ENCODE results near the gene PTPN14. TPM values are rescaled to one million over a fixed set of nuclear protein-coding genes. Genes with fewer than 3 reads are reported as not detected.

PTPN14 gene
- total RNA-seq, 5 donors from 2014 or later (not counting 1 experiment from before 2014, with no cell fraction given) = 0.02 to 0.36 (median 0.29) TPM

GRCh38 chr1:214544791-214545190, 6.6 kb downstream of the PTPN14 start:
- Mint-ChIP-seq H3K4me1 (no peaks in the 10 kb centered on the region), H3K4me3 (no peak overlapping the region), H3K36me3 (no peaks in the 10 kb centered on the region), H3K9me3 (no peaks in the 10 kb centered on the region), H3K27ac (no peak overlapping the region), H3K27me3 (peaks cover 27 to 34% of the 10 kb centered on the region in 2 donors)
- H3K4me1 ChIP-seq (ENCODE audit: control insufficient read depth in 1 of 2, extremely low read depth in 1 of 2, insufficient read depth in 2 of 2, low read length in 2 of 2) = no peaks in the 10 kb centered on the region
- H3K4me3 ChIP-seq (ENCODE audit: control insufficient read depth in 1 of 2, extremely low read depth in 1 of 2, low read length in 1 of 2) = no peak overlapping the region
- ATAC-seq (replicated peaks in 1 of 4) = no peak
- ChIA-PET CTCF (no interaction called here), POLR2A (no interaction called here)
- H3K27me3 ChIP-seq (replicated peaks in 1 of 2; ENCODE audit: control insufficient read depth in 2 of 2, extremely low read depth in 1 of 2, insufficient read depth in 2 of 2, low read length in 1 of 2) = peaks cover 0 to 3% of the 10 kb centered on the region in 2 experiments
- DNase-seq = no peak
- no peaks in the 10 kb centered on the region for H3K9me3 ChIP-seq
- H3K27ac ChIP-seq (ENCODE audit: low read length) = no peak overlapping the region
- no CpG with 5 or more reads among the region's 1 CpG for WGBS (ENCODE audit: insufficient coverage)
- H3K36me3 ChIP-seq (ENCODE audit: control insufficient read depth in 2 of 2, extremely low read depth in 1 of 2, insufficient read depth in 1 of 2, low read length in 1 of 2) = no peaks in the 10 kb centered on the region

- H3K36me3 ChIP-seq (ENCODE audit: control insufficient read depth in 2 of 2, extremely low read depth in 1 of 2, insufficient read depth in 1 of 2, low read length in 1 of 2) = no peaks in the 10 kb centered on the region
- H3K9me3 ChIP-seq = no peaks in the 10 kb centered on the region
- H3K4me3 ChIP-seq (ENCODE audit: control insufficient read depth in 1 of 2, extremely low read depth in 1 of 2, low read length in 1 of 2) = no peak overlapping the region
- no peak overlapping the region for H3K27ac ChIP-seq (ENCODE audit: low read length)
- ChIA-PET POLR2A (no interaction called here), CTCF (no interaction called here)
- no peaks in the 10 kb centered on the region for H3K4me1 ChIP-seq (ENCODE audit: control insufficient read depth in 1 of 2, extremely low read depth in 1 of 2, insufficient read depth in 2 of 2, low read length in 2 of 2)
- Mint-ChIP-seq H3K36me3 (no peaks in the 10 kb centered on the region), H3K4me3 (no peak overlapping the region), H3K27ac (no peak overlapping the region), H3K9me3 (no peaks in the 10 kb centered on the region), H3K27me3 (peaks cover 5 to 13% of the 10 kb centered on the region in 2 donors), H3K4me1 (no peaks in the 10 kb centered on the region)
- WGBS (ENCODE audit: insufficient coverage) = 95% methylated on average over 4 of the region's 11 CpGs
- DNase-seq (no peak), ATAC-seq (replicated peaks in 1 of 4) (no peak)
- H3K27me3 ChIP-seq (replicated peaks in 1 of 2; ENCODE audit: control insufficient read depth in 2 of 2, extremely low read depth in 1 of 2, insufficient read depth in 2 of 2, low read length in 1 of 2) = peaks cover 0 to 2% of the 10 kb centered on the region in 2 experiments
These were observed 8.9 kb downstream of the PTPN14 start for GRCh38 chr1:214542275-214543199.

GRCh38 chr1:214541693-214542092, 9.7 kb downstream of the PTPN14 start:
- Histone ChIP-seq H3K36me3 (ENCODE audit: control insufficient read depth in 2 of 2, extremely low read depth in 1 of 2, insufficient read depth in 1 of 2, low read length in 1 of 2) (no peaks in the 10 kb centered on the region), H3K4me3 (ENCODE audit: control insufficient read depth in 1 of 2, extremely low read depth in 1 of 2, low read length in 1 of 2) (no peak overlapping the region), H3K27ac (ENCODE audit: low read length) (no peak overlapping the region), H3K9me3 (no peaks in the 10 kb centered on the region), H3K27me3 (replicated peaks in 1 of 2; ENCODE audit: control insufficient read depth in 2 of 2, extremely low read depth in 1 of 2, insufficient read depth in 2 of 2, low read length in 1 of 2) (peaks cover 0 to 2% of the 10 kb centered on the region in 2 experiments), H3K4me1 (ENCODE audit: control insufficient read depth in 1 of 2, extremely low read depth in 1 of 2, insufficient read depth in 2 of 2, low read length in 2 of 2) (no peaks in the 10 kb centered on the region)
- no CpG with 5 or more reads among the region's 2 CpGs for WGBS (ENCODE audit: insufficient coverage)
- no peak overlapping the region for H3K27ac Mint-ChIP-seq
- CTCF ChIA-PET = no interaction called here
- H3K4me3 Mint-ChIP-seq = no peak overlapping the region
- no peaks in the 10 kb centered on the region for H3K9me3 Mint-ChIP-seq
- POLR2A ChIA-PET = no interaction called here
- no peak for ATAC-seq (replicated peaks in 1 of 4)
- peaks cover 0 to 10% of the 10 kb centered on the region in 2 donors for H3K27me3 Mint-ChIP-seq
- H3K4me1 Mint-ChIP-seq = no peaks in the 10 kb centered on the region
- DNase-seq = no peak
- no peaks in the 10 kb centered on the region for H3K36me3 Mint-ChIP-seq

- ATAC-seq (replicated peaks in 1 of 4) = no peak
- ChIA-PET POLR2A (no interaction called here), CTCF (no interaction called here)
- Mint-ChIP-seq H3K27ac (no peak overlapping the region), H3K36me3 (no peaks in the 10 kb centered on the region), H3K4me3 (no peak overlapping the region), H3K9me3 (no peaks in the 10 kb centered on the region), H3K4me1 (no peaks in the 10 kb centered on the region), H3K27me3 (peaks cover 0 to 10% of the 10 kb centered on the region in 2 donors)
- no peaks in the 10 kb centered on the region for H3K4me1 ChIP-seq (ENCODE audit: control insufficient read depth in 1 of 2, extremely low read depth in 1 of 2, insufficient read depth in 2 of 2, low read length in 2 of 2)
- no peak overlapping the region for H3K27ac ChIP-seq (ENCODE audit: low read length)
- H3K36me3 ChIP-seq (ENCODE audit: control insufficient read depth in 2 of 2, extremely low read depth in 1 of 2, insufficient read depth in 1 of 2, low read length in 1 of 2) = no peaks in the 10 kb centered on the region
- no peak overlapping the region for H3K4me3 ChIP-seq (ENCODE audit: control insufficient read depth in 1 of 2, extremely low read depth in 1 of 2, low read length in 1 of 2)
- DNase-seq = no peak
- H3K9me3 ChIP-seq = no peaks in the 10 kb centered on the region
- no CpG with 5 or more reads among the region's 2 CpGs for WGBS (ENCODE audit: insufficient coverage)
- peaks cover 0 to 2% of the 10 kb centered on the region in 2 experiments for H3K27me3 ChIP-seq (replicated peaks in 1 of 2; ENCODE audit: control insufficient read depth in 2 of 2, extremely low read depth in 1 of 2, insufficient read depth in 2 of 2, low read length in 1 of 2)
These were observed 10.2 kb downstream of the PTPN14 start for GRCh38 chr1:214541206-214541605.

- peaks cover 0 to 2% of the 10 kb centered on the region in 2 experiments for H3K27me3 ChIP-seq (replicated peaks in 1 of 2; ENCODE audit: control insufficient read depth in 2 of 2, extremely low read depth in 1 of 2, insufficient read depth in 2 of 2, low read length in 1 of 2)
- H3K9me3 Mint-ChIP-seq = no peaks in the 10 kb centered on the region
- H3K27ac ChIP-seq (ENCODE audit: low read length) = no peak overlapping the region
- ChIA-PET CTCF (no interaction called here), POLR2A (no interaction called here)
- no peak overlapping the region for H3K4me3 Mint-ChIP-seq
- peaks cover 0 to 10% of the 10 kb centered on the region in 2 donors for H3K27me3 Mint-ChIP-seq
- no peak overlapping the region for H3K4me3 ChIP-seq (ENCODE audit: control insufficient read depth in 1 of 2, extremely low read depth in 1 of 2, low read length in 1 of 2)
- no peaks in the 10 kb centered on the region for H3K36me3 Mint-ChIP-seq
- ATAC-seq (replicated peaks in 1 of 4) (no peak), DNase-seq (no peak)
- H3K27ac Mint-ChIP-seq = no peak overlapping the region
- WGBS (ENCODE audit: insufficient coverage) = 100% methylated on average over 1 of the region's 5 CpGs
- H3K36me3 ChIP-seq (ENCODE audit: control insufficient read depth in 2 of 2, extremely low read depth in 1 of 2, insufficient read depth in 1 of 2, low read length in 1 of 2) = no peaks in the 10 kb centered on the region
- H3K9me3 ChIP-seq = no peaks in the 10 kb centered on the region
- H3K4me1 Mint-ChIP-seq = no peaks in the 10 kb centered on the region
- H3K4me1 ChIP-seq (ENCODE audit: control insufficient read depth in 1 of 2, extremely low read depth in 1 of 2, insufficient read depth in 2 of 2, low read length in 2 of 2) = no peaks in the 10 kb centered on the region
These were observed 11.1 kb downstream of the PTPN14 start for GRCh38 chr1:214540324-214540723.

GRCh38 chr1:214538496-214538895, 12.9 kb downstream of the PTPN14 start:
- no CpG with 5 or more reads among the region's 3 CpGs for WGBS (ENCODE audit: insufficient coverage)
- Mint-ChIP-seq H3K4me1 (no peaks in the 10 kb centered on the region), H3K27me3 (peaks cover 0 to 5% of the 10 kb centered on the region in 2 donors), H3K4me3 (no peak overlapping the region), H3K9me3 (no peaks in the 10 kb centered on the region), H3K27ac (no peak overlapping the region), H3K36me3 (no peaks in the 10 kb centered on the region)
- Histone ChIP-seq H3K4me1 (ENCODE audit: control insufficient read depth in 1 of 2, extremely low read depth in 1 of 2, insufficient read depth in 2 of 2, low read length in 2 of 2) (no peaks in the 10 kb centered on the region), H3K4me3 (ENCODE audit: control insufficient read depth in 1 of 2, extremely low read depth in 1 of 2, low read length in 1 of 2) (no peak overlapping the region), H3K9me3 (no peaks in the 10 kb centered on the region), H3K27me3 (replicated peaks in 1 of 2; ENCODE audit: control insufficient read depth in 2 of 2, extremely low read depth in 1 of 2, insufficient read depth in 2 of 2, low read length in 1 of 2) (peaks cover 0 to 2% of the 10 kb centered on the region in 2 experiments), H3K27ac (ENCODE audit: low read length) (no peak overlapping the region), H3K36me3 (ENCODE audit: control insufficient read depth in 2 of 2, extremely low read depth in 1 of 2, insufficient read depth in 1 of 2, low read length in 1 of 2) (no peaks in the 10 kb centered on the region)
- ChIA-PET POLR2A (interaction anchor here in 1 of 2 donors (0.6 kb wide), 2 partner anchors 13 to 16 kb away, joined by 3 read pairs; no protein-coding TSS in a partner anchor), CTCF (interaction anchor here in 1 of 2 donors (0.5 kb wide), 1 partner anchor 55 kb away, joined by 3 read pairs; no protein-coding TSS in a partner anchor)
- no peak for ATAC-seq (replicated peaks in 1 of 4)
- DNase-seq = no peak
